Ishikawa (cell line): Measurements from ENCODE around the gene GTF3C1.

ENCODE experiments used
- CEBPB ChIP-seq: IDR thresholded peaks from 2 replicates; pipeline ENCODE4 v1.6.1; 2012
- CREB1 ChIP-seq: IDR thresholded peaks from 2 replicates; pipeline ENCODE4 v1.6.1; 2012; ENCODE audit warnings: low read depth
- EGR1 ChIP-seq: IDR thresholded peaks from 2 replicates; pipeline ENCODE4 v1.6.1; 2012
- EP300 ChIP-seq: IDR thresholded peaks from 2 replicates; pipeline ENCODE4 v1.6.1; 2012; ENCODE audit warnings: borderline replicate concordance
- FOXM1 ChIP-seq: IDR thresholded peaks from 2 replicates; pipeline ENCODE4 v1.6.1; 2012; ENCODE audit warnings: low read depth, borderline replicate concordance
- RAD21 ChIP-seq: IDR thresholded peaks from 2 replicates; pipeline ENCODE4 v1.6.1; 2012; ENCODE audit warnings: low read depth
- REST ChIP-seq: IDR thresholded peaks from 2 replicates; pipeline ENCODE4 v1.6.1; 2012; ENCODE audit warnings: low read depth, mild to moderate bottlenecking
- TAF1 ChIP-seq: IDR thresholded peaks from 2 replicates; pipeline ENCODE4 v1.6.1; 2012; ENCODE audit warnings: low read depth, mild to moderate bottlenecking
- TCF12 ChIP-seq: IDR thresholded peaks from 2 replicates; pipeline ENCODE4 v1.6.1; 2012; ENCODE audit warnings: low read depth
- TEAD4 ChIP-seq: IDR thresholded peaks from 2 replicates; pipeline ENCODE4 v1.6.1; 2012
- YY1 ChIP-seq: IDR thresholded peaks from 2 replicates; pipeline ENCODE4 v1.6.1; 2012; ENCODE audit warnings: low read depth
- TF ChIP-seq, protein P1 (sequence below): IDR thresholded peaks from 2 replicates; pipeline ENCODE4 v1.6.1; 2012

DNA sequence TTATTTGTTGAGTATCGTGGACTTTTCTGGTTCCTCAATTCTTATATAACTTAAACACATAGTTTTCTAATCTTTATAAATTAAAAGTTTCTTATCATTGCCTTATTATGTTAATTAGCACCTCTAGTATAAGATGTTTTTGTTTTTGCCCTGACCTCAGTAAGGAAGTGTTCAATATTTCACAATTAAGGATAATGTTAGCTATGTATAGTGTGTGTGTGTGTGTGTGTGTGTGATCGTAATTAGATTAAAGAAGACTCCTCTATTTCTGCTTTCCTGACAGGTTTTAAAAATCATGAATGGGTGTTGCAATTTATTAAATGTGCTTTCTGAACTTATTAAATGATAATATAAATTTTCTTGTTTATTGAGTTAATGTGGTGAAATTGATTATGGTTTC is 135.8 kb downstream of the GTF3C1 start:
- no peak for TF ChIP-seq EGR1
- TF ChIP-seq TAF1, result no peak
- TF ChIP-seq, protein P1, sequence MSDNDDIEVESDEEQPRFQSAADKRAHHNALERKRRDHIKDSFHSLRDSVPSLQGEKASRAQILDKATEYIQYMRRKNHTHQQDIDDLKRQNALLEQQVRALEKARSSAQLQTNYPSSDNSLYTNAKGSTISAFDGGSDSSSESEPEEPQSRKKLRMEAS, result no peak
- TF ChIP-seq REST, result no peak
- TF ChIP-seq TCF12, result no peak
- no peak for TF ChIP-seq YY1
- no peak for TF ChIP-seq RAD21
- TF ChIP-seq EP300, result no peak
- no peak for TF ChIP-seq CEBPB
- TF ChIP-seq TEAD4, result no peak
- TF ChIP-seq CREB1, result no peak
- TF ChIP-seq FOXM1, result no peak
